SK-N-SH treated with all-trans-retinoic acid at 6 μM for 48 hours (cell line): ENCODE results near the gene ANKRD13A.
"Not testable (repeated sequence)": the region's sequence is repeated elsewhere in the genome, so short reads cannot be mapped to it uniquely, and the experiment has no call there.

Experiments used
- ATAC-seq: fragments of 200-7000 bp; cut with Tn5 transposase; 3 replicates; pipeline ENCODE4 v1.9.1; 2020; ENCODE audit warnings: mild to moderate bottlenecking, moderate library complexity
- ARNTL ChIP-seq: fragments of 450-650 bp; formaldehyde crosslinking; IDR thresholded peaks from 2 replicates; pipeline ENCODE4 v1.5.0; 2020; ENCODE audit warnings: low read depth, mild to moderate bottlenecking, moderate library complexity, borderline replicate concordance
- BACH2 ChIP-seq: fragments of 250-450 bp; sonication (Bioruptor Pico); IDR thresholded peaks from 2 replicates; pipeline ENCODE4 v1.9.0; 2021; ENCODE audit warnings: mild to moderate bottlenecking, borderline replicate concordance
- CREB5 ChIP-seq: fragments of 250-450 bp; sonication (Bioruptor Pico); IDR thresholded peaks from 2 replicates; pipeline ENCODE4 v1.5.1; 2020; ENCODE audit warnings: low read depth, mild to moderate bottlenecking, moderate library complexity
- CSDC2 ChIP-seq: fragments of 250-450 bp; sonication (Bioruptor Pico); IDR thresholded peaks from 2 replicates; pipeline ENCODE4 v1.5.0; 2020; ENCODE audit warnings: mild to moderate bottlenecking, moderate library complexity
- CSRNP3 ChIP-seq: fragments of 250-450 bp; sonication (Bioruptor Pico); IDR thresholded peaks from 2 replicates; pipeline ENCODE4 v1.5.1; 2021; ENCODE audit warnings: mild to moderate bottlenecking, moderate library complexity
- ESRRG ChIP-seq: fragments of 250-450 bp; sonication (Bioruptor Pico); IDR thresholded peaks from 2 replicates; pipeline ENCODE4 v1.6.1; 2021; ENCODE audit warnings: mild to moderate bottlenecking
- ISL1 ChIP-seq: fragments of 250-450 bp; sonication (Bioruptor Pico); IDR thresholded peaks from 2 replicates; pipeline ENCODE4 v2.1.2; 2022; ENCODE audit warnings: mild to moderate bottlenecking, moderate library complexity
- OSR1 ChIP-seq: fragments of 250-450 bp; sonication (Bioruptor Pico); IDR thresholded peaks from 2 replicates; pipeline ENCODE4 v1.8.0; 2022; ENCODE audit warnings: moderate library complexity, mild to moderate bottlenecking, inconsistent platforms
- PATZ1 ChIP-seq: fragments of 250-450 bp; sonication (Bioruptor Pico); IDR thresholded peaks from 2 replicates; pipeline ENCODE4 v1.8.0; 2020; ENCODE audit warnings: mild to moderate bottlenecking, moderate library complexity, borderline replicate concordance
- PPARA ChIP-seq: fragments of 250-450 bp; sonication (Bioruptor Pico); IDR thresholded peaks from 2 replicates; pipeline ENCODE4 v1.5.0; 2020; ENCODE audit warnings: mild to moderate bottlenecking, borderline replicate concordance
- RARB ChIP-seq: fragments of 250-450 bp; sonication (Bioruptor Pico); IDR thresholded peaks from 2 replicates; pipeline ENCODE4 v1.8.0; 2021; ENCODE audit warnings: mild to moderate bottlenecking, moderate library complexity
- SNAI2 ChIP-seq: fragments of 250-450 bp; sonication (Bioruptor Pico); IDR thresholded peaks from 2 replicates; pipeline ENCODE4 v1.5.0; 2020; ENCODE audit warnings: mild to moderate bottlenecking, moderate library complexity
- TCF4 ChIP-seq: fragments of 250-450 bp; sonication (Bioruptor Pico); IDR thresholded peaks from 2 replicates; pipeline ENCODE4 v1.8.0; 2021; ENCODE audit warnings: mild to moderate bottlenecking, moderate library complexity, borderline replicate concordance
- TOX ChIP-seq: fragments of 250-450 bp; sonication (Bioruptor Pico); IDR thresholded peaks from 2 replicates; pipeline ENCODE4 v1.8.0; 2021; ENCODE audit warnings: mild to moderate bottlenecking, moderate library complexity, borderline replicate concordance
- TSHZ2 ChIP-seq: fragments of 250-450 bp; sonication (Bioruptor Pico); IDR thresholded peaks from 2 replicates; pipeline ENCODE4 v1.5.0; 2020; ENCODE audit warnings: mild to moderate bottlenecking, moderate library complexity
- ZC3H10 ChIP-seq: fragments of 250-450 bp; sonication (Bioruptor Pico); IDR thresholded peaks from 2 replicates; pipeline ENCODE4 v1.5.1; 2021; ENCODE audit warnings: mild to moderate bottlenecking, moderate library complexity
- ZFP3 ChIP-seq: fragments of 250-450 bp; sonication (Bioruptor Pico); IDR thresholded peaks from 2 replicates; pipeline ENCODE4 v1.5.0; 2020; ENCODE audit warnings: mild to moderate bottlenecking, moderate library complexity
- ZFP30 ChIP-seq: fragments of 450-650 bp; formaldehyde crosslinking; IDR thresholded peaks from 2 replicates; pipeline ENCODE4 v1.5.0; 2022; ENCODE audit warnings: mild to moderate bottlenecking, moderate library complexity
- ZNF565 ChIP-seq: fragments of 450-650 bp; formaldehyde crosslinking; conservative IDR thresholded peaks from 2 replicates; pipeline ENCODE4 v1.5.0; 2020; ENCODE audit warnings: low read depth, mild to moderate bottlenecking, moderate library complexity
- ZNF70 ChIP-seq: fragments of 450-650 bp; formaldehyde crosslinking; IDR thresholded peaks from 2 replicates; pipeline ENCODE4 v1.5.0; 2020; ENCODE audit warnings: mild to moderate bottlenecking, moderate library complexity
- ZNF8 ChIP-seq: fragments of 450-650 bp; formaldehyde crosslinking; IDR thresholded peaks from 2 replicates; pipeline ENCODE4 v1.5.0; 2020; ENCODE audit warnings: mild to moderate bottlenecking, moderate library complexity

The ANKRD13A gene

GRCh38 chr12:110007881-110008280 lies 8.7 kb downstream of the ANKRD13A start:
- no peak for TF ChIP-seq ARNTL (CRISPR knock-in tag)
- TF ChIP-seq ISL1 (CRISPR knock-in tag) = no peak
- no peak for TF ChIP-seq ESRRG (CRISPR knock-in tag)
- TF ChIP-seq ZC3H10 (CRISPR knock-in tag) = no peak
- TF ChIP-seq PPARA (CRISPR knock-in tag) = no peak
- TF ChIP-seq CSRNP3 = no peak
- no peak for TF ChIP-seq ZNF8 (CRISPR knock-in tag)
- no peak for ATAC-seq

- not testable (repeated sequence) for ATAC-seq
These were observed 9.6 kb downstream of the ANKRD13A start for GRCh38 chr12:110008681-110009398.

- TF ChIP-seq ISL1 (CRISPR knock-in tag) (no peak), RARB (CRISPR knock-in tag) (no peak), TSHZ2 (CRISPR knock-in tag) (no peak), ZNF8 (CRISPR knock-in tag) (no peak), OSR1 (CRISPR knock-in tag) (no peak), ZFP3 (CRISPR knock-in tag) (no peak), ZFP30 (CRISPR knock-in tag) (no peak), ARNTL (CRISPR knock-in tag) (no peak), PATZ1 (CRISPR knock-in tag) (no peak), ZNF70 (CRISPR knock-in tag) (no peak), ESRRG (CRISPR knock-in tag) (no peak), SNAI2 (CRISPR knock-in tag) (no peak), CSRNP3 (no peak), BACH2 (CRISPR knock-in tag) (no peak), TOX (CRISPR knock-in tag) (no peak), CSDC2 (CRISPR knock-in tag) (no peak), ZC3H10 (CRISPR knock-in tag) (no peak), ZNF565 (CRISPR knock-in tag) (no peak), TCF4 (CRISPR knock-in tag) (no peak), CREB5 (CRISPR knock-in tag) (no peak)
These were observed 11.9 kb downstream of the ANKRD13A start for GRCh38 chr12:110010853-110011723.

More at GRCh38 chr12:110010853-110011723, 11.9 kb downstream of the ANKRD13A start:
- no peak for ATAC-seq
